Heart left ventricle (tissue), 13 donors: Measurements from ENCODE around the gene ZMAT3.

ENCODE experiments used
- POLR2A ChIP-seq, 2 donors: fragments of 450-650 bp; IDR thresholded peaks; one replicate each; pipeline ENCODE4 v1.6.1; 2017; ENCODE audit warnings: antibody characterized with exemption in 2 of 2, mild to moderate bottlenecking in 2 of 2, moderate library complexity in 2 of 2
- TF ChIP-seq, protein P1 (sequence below), 12 donors: fragments of 200-600 bp; sonication (generic) in 4 of 12; IDR thresholded peaks; one replicate each; pipeline versions ENCODE4 v1.5.0 to v1.8.0; 2018 to 2022; ENCODE audit warnings: antibody characterized with exemption in 12 of 12, mild to moderate bottlenecking in 5 of 12
- donor health status: ischemic (EF 13 %, LVEDD 7.1; RV severe dilation, severe dysfunction).
- donor health status: DM: no; HTN: yes; CAD: no.
- donor health status: DM: no; HTN: no; CAD: no.
- donor health status: ischemic (EF 25% LVEDD 6.9; RV normal size, moderate dysfunction).
- donor health status: ischemic (EF 25% LVEDD 5.7; RV mildly dilated, moderate dysfunction).
- donor health status: ischemic (EF 35%, LVEDD 5.7; RV mildly dilated, moderate dysfunction).
- donor health status: nonischemic (EF 11% LVEDD 7.7; RV severe dilation, severe dysfunction).
- donor health status: DM: yes; HTN: yes; CAD: no.
- donor health status: PGD.
- donor health status: ischemic (EF 29% LVEDD 5.4; RV normal size, mild dysfunction).
- donor health status: nonischemic (EF 23%, LVEDD 6.1; RV moderate dilation, normal function).

DNA sequence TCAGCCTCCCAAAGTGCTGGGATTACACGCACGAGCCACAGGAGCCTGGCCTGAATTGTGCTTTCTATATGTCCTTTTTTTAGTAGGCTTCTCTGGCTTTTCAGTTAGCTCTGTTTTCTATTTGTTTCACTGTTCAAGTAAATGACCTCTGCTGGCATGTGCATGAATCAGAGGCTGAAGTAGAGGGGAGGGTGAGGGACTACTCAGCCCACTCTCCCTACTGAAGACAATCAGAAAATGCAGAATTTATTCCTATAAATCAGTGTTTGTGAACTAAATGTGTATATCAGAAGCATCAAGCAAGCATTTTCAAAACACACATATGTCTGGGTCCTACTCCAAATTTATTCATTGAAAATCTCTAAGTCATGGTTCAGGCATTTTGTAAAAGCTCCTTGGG lies 45.0 kb downstream of the ZMAT3 start:
- TF ChIP-seq, protein P1, sequence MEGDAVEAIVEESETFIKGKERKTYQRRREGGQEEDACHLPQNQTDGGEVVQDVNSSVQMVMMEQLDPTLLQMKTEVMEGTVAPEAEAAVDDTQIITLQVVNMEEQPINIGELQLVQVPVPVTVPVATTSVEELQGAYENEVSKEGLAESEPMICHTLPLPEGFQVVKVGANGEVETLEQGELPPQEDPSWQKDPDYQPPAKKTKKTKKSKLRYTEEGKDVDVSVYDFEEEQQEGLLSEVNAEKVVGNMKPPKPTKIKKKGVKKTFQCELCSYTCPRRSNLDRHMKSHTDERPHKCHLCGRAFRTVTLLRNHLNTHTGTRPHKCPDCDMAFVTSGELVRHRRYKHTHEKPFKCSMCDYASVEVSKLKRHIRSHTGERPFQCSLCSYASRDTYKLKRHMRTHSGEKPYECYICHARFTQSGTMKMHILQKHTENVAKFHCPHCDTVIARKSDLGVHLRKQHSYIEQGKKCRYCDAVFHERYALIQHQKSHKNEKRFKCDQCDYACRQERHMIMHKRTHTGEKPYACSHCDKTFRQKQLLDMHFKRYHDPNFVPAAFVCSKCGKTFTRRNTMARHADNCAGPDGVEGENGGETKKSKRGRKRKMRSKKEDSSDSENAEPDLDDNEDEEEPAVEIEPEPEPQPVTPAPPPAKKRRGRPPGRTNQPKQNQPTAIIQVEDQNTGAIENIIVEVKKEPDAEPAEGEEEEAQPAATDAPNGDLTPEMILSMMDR (IDR thresholded peaks at IDR 0.05), result no peak
- TF ChIP-seq POLR2A (IDR thresholded peaks at IDR 0.05), result no peak
